Measurements from ENCODE around the gene SEBOX. TPM values are rescaled to one million over a fixed set of nuclear protein-coding genes. Genes with fewer than 3 reads are reported as not detected.
A peak's percentile ranks its signal among the peaks of the same experiment; 100 is the strongest.

The SEBOX gene
- polyA plus RNA-seq, 1 donor: not detected

GRCh38 chr17:28368306-28368831 lies 3.4 kb upstream of the SEBOX start:
- no peak for DNase-seq

- no peak for DNase-seq
Observed at GRCh38 chr17:28367641-28368305, 2.8 kb upstream of the SEBOX start.

- DNase-seq: no peak
Observed at GRCh38 chr17:28366605-28367004, 1.6 kb upstream of the SEBOX start.

GRCh38 chr17:28365487-28365886 lies 488 bp upstream of the SEBOX start:
- DNase-seq: no peak

- no peak for DNase-seq
Observed at GRCh38 chr17:28363776-28364650, 986 bp downstream of the SEBOX start.

GRCh38 chr17:28363186-28363585 lies 1.8 kb downstream of the SEBOX start:
- DNase-seq: no peak

GRCh38 chr17:28357901-28358197 lies 7.2 kb downstream of the SEBOX start:
- no peak for DNase-seq

- peak; percentile 97 for DNase-seq
Observed at GRCh38 chr17:28357061-28357900, 7.7 kb downstream of the SEBOX start, which contains the start of gene POLDIP2. POLDIP2 (minus strand) TSS chr17:28357527; CDS start chr17:28357448, 79 bp downstream.

GRCh38 chr17:28350271-28350670 lies 14.7 kb downstream of the SEBOX start:
- DNase-seq: no peak

GRCh38 chr17:28348979-28349378 lies 16.0 kb downstream of the SEBOX start:
- no peak for DNase-seq

- DNase-seq: no peak
Observed at GRCh38 chr17:28347261-28347891, 17.6 kb downstream of the SEBOX start.

GRCh38 chr17:28346746-28347246 lies 18.2 kb downstream of the SEBOX start:
- DNase-seq: no peak

- no peak for DNase-seq
Observed at GRCh38 chr17:28346199-28346580, 18.8 kb downstream of the SEBOX start.

GRCh38 chr17:28345419-28346198 lies 19.4 kb downstream of the SEBOX start:
- DNase-seq: no peak

- DNase-seq: no peak
Observed at GRCh38 chr17:28344435-28344901, 20.5 kb downstream of the SEBOX start.

- no peak for DNase-seq
Observed at GRCh38 chr17:28344011-28344410, 21.0 kb downstream of the SEBOX start.

GRCh38 chr17:28343491-28343932 lies 21.5 kb downstream of the SEBOX start:
- no peak for DNase-seq

GRCh38 chr17:28342313-28342712 lies 22.7 kb downstream of the SEBOX start:
- DNase-seq: no peak

- no peak for DNase-seq
Observed at GRCh38 chr17:28341516-28341915, 23.5 kb downstream of the SEBOX start.

- no peak for DNase-seq
Observed at GRCh38 chr17:28340374-28340773, 24.6 kb downstream of the SEBOX start.

GRCh38 chr17:28339431-28339830 lies 25.6 kb downstream of the SEBOX start:
- DNase-seq: no peak
